Vagina (tissue), 2 donors: Measurements from ENCODE around the gene TCEANC. TPM values are rescaled to one million over a fixed set of nuclear protein-coding genes. Genes with fewer than 3 reads are reported as not detected.
A peak's percentile ranks its signal among the peaks of the same experiment; 100 is the strongest.

Experiments used
- DNase-seq, 2 donors: peaks; one replicate each; pipeline ENCODE4 v3.0.0-alpha.2; 2017; ENCODE audit errors: extremely low spot score in 2 of 2
- H3K27ac ChIP-seq: fragments of 200-600 bp; sonication (generic); one replicate; pipeline ENCODE4 v1.5.1; 2019
- H3K27me3 ChIP-seq: fragments of 200-600 bp; sonication (generic); one replicate; pipeline ENCODE4 v1.5.1; 2019
- H3K36me3 ChIP-seq, 2 donors: fragments of 200-600 bp; sonication (generic); one replicate each; pipeline ENCODE4 v1.5.1; 2017 to 2019
- H3K4me1 ChIP-seq: fragments of 200-600 bp; sonication (generic); one replicate; pipeline ENCODE4 v1.5.1; 2019
- H3K4me3 ChIP-seq, 2 donors: fragments of 200-600 bp; sonication (generic); 1 replicate in 1 of 2; 2 replicates in 1 of 2; pipeline ENCODE4 v1.5.1; 2016 to 2019
- H3K9me3 ChIP-seq: fragments of 200-600 bp; sonication (generic); one replicate; pipeline ENCODE4 v1.5.1; 2019
- CTCF ChIP-seq, 3 experiments: fragments of 450-650 bp in 2 of 3; fragments of 200-600 bp in 1 of 3; sonication (generic) in 1 of 3; IDR thresholded peaks; one replicate each; pipeline ENCODE4 v1.5.1; 2017 to 2019; ENCODE audit warnings: antibody characterized with exemption in 3 of 3, mild to moderate bottlenecking in 2 of 3, moderate library complexity in 2 of 3
- POLR2A ChIP-seq, 2 donors: fragments of 450-650 bp; IDR thresholded peaks; one replicate each; pipeline ENCODE4 v1.6.1; 2017; ENCODE audit warnings: antibody characterized with exemption in 2 of 2, mild to moderate bottlenecking in 2 of 2, moderate library complexity in 2 of 2
- POLR2AphosphoS5 ChIP-seq, 2 donors: sonication (generic); formaldehyde crosslinking; IDR thresholded peaks; one replicate each; pipeline ENCODE4 v1.9.0; 2017; ENCODE audit warnings: antibody characterized with exemption in 2 of 2, mild to moderate bottlenecking in 2 of 2, low read depth in 1 of 2; ENCODE audit not compliant: insufficient read depth in 1 of 2
- intact Hi-C: fragments of 100-400 bp; cut with DNase I; formaldehyde crosslinking; loops from one replicate; pipeline ENCODE4 v1.15.1; 2023
- total RNA-seq: library from RNA; depleted of rRNA; stranded (reverse); fragments of >200 nt; gene quantifications from one replicate; pipeline ENCODE4 v1.2.3, GENCODE V29; 2016

The TCEANC gene
- total RNA-seq, 1 donor from 2014 or later = 3.2 TPM

GRCh38 chrX:13688958-13689740, 36.2 kb downstream of the TCEANC start, which contains the start of gene RAB9A:
Gene RAB9A (plus strand): TSS chrX:13689128. CDS start chrX:13708747, 19,619 bp downstream.
- Histone ChIP-seq H3K9me3 (no peaks in the 10 kb centered on the region), H3K4me3 (peak within 1 kb of the TSS; percentile 60 to 74), H3K27me3 (no peaks in the 10 kb centered on the region), H3K36me3 (no peaks in the 10 kb centered on the region), H3K4me1 (peaks cover 28% of the 10 kb centered on the region), H3K27ac (peak within 1 kb of the TSS; percentile 82)
- DNase-seq = no peak
- TF ChIP-seq CTCF (IDR thresholded peaks at IDR 0.05) (no peak), POLR2AphosphoS5 (IDR thresholded peaks at IDR 0.05; ENCODE audit: insufficient read depth in 1 of 2, low read depth in 1 of 2) (peak in 1 of 2 donors; percentile 96), POLR2A (IDR thresholded peaks at IDR 0.05) (peak in 1 of 2 donors; percentile 92)
- intact Hi-C loops = no loop called here

DNA sequence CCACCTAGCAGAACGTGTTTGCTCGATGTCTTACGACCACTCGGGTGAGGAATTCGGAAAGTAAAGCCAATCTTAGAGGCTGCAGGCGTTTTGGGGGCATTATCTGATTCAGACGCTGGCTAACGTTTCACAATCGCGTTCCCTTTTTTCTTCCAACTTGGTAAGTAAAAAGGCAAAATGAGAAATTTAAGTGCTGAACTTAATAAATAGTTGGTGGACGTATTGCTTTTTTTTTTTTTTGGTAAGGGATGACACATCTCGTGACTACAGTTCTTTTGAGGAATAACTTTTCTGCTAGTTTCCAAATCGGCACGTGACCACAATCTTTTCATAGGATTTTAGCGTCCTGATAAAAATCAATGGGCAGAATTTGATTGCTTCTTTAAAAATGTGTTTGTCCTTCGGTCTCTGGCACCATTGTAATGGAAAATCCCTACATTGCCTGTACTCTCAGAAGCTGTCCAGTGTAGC, 36.8 kb downstream of the TCEANC start:
- Histone ChIP-seq H3K27ac (peak overlapping the region; percentile 82), H3K4me1 (peaks cover 34% of the 10 kb centered on the region), H3K4me3 (peak overlapping the region; percentile 60 to 74), H3K9me3 (no peaks in the 10 kb centered on the region), H3K27me3 (no peaks in the 10 kb centered on the region), H3K36me3 (no peaks in the 10 kb centered on the region)
- intact Hi-C loops = no loop called here
- TF ChIP-seq POLR2AphosphoS5 (IDR thresholded peaks at IDR 0.05; ENCODE audit: insufficient read depth in 1 of 2, low read depth in 1 of 2) (no peak), CTCF (IDR thresholded peaks at IDR 0.05) (no peak), POLR2A (IDR thresholded peaks at IDR 0.05) (no peak)
- DNase-seq = no peak

DNA sequence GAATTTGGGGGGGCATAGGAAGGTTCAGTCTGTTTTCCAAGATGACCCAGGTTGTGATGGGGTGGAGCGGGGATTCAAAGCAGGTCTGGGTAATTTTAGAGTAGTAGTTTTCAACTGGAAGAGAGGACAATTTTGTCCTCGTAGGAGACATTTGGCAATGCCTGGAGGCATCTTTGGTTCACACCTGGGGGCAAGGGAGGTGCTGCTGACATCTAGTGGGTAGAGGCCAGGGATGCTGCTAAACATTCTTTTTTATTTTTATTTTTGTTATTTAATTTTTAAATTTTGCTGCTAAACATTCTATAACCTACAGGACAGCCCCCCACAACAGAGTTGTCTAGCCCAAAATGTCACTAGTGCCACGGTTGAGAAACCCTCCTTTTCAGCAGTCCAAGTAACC, 37.9 kb downstream of the TCEANC start:
- H3K4me1 ChIP-seq = peaks cover 44% of the 10 kb centered on the region
- TF ChIP-seq POLR2A (IDR thresholded peaks at IDR 0.05) (no peak), POLR2AphosphoS5 (IDR thresholded peaks at IDR 0.05; ENCODE audit: insufficient read depth in 1 of 2, low read depth in 1 of 2) (no peak), CTCF (IDR thresholded peaks at IDR 0.05) (no peak)
- H3K4me3 ChIP-seq = peak overlapping the region; percentile 60 to 74
- no peak for DNase-seq
- no peaks in the 10 kb centered on the region for H3K27me3 ChIP-seq
- H3K36me3 ChIP-seq = no peaks in the 10 kb centered on the region
- no peaks in the 10 kb centered on the region for H3K9me3 ChIP-seq
- intact Hi-C loops = no loop called here
- peak overlapping the region; percentile 82 for H3K27ac ChIP-seq

DNA sequence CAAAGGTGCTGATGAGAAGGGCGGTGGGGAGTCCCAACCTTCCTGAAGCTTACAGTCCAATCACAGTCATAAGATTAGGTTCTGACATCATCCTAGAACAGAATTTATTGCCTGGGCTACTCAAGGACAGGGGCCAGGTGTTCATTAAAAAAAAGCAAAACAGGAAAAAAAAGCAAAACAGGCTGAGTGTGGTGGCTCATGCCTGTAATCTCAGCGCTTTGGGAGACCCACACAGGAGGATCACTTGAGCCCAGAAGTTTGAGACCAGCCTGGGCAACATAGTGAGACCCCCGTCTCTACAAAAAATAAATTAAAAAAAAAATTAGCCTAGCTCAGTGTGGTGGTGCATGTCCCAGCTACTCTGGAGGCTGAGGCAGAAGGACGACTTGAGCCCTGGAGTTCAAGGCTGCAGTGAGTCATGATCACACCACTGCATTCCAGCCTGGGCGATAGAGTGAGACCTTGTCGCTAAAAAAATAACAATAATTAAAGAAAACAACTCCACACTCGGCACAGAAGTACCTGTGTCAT, 39.0 kb downstream of the TCEANC start:
- no peak for DNase-seq
- intact Hi-C loops = no loop called here
- Histone ChIP-seq H3K36me3 (no peaks in the 10 kb centered on the region), H3K27ac (no peak overlapping the region), H3K4me3 (peak overlapping the region in 1 of 2 donors; percentile 60), H3K4me1 (peaks cover 44% of the 10 kb centered on the region), H3K27me3 (no peaks in the 10 kb centered on the region), H3K9me3 (no peaks in the 10 kb centered on the region)
- no peak for TF ChIP-seq POLR2AphosphoS5 (IDR thresholded peaks at IDR 0.05; ENCODE audit: insufficient read depth in 1 of 2, low read depth in 1 of 2)
- no peak for TF ChIP-seq CTCF (IDR thresholded peaks at IDR 0.05)
- TF ChIP-seq POLR2A (IDR thresholded peaks at IDR 0.05) = no peak
